Peyer's patch (tissue), 4 donors: ENCODE data around the gene C7orf33. TPM values are rescaled to one million over a fixed set of nuclear protein-coding genes. Genes with fewer than 3 reads are reported as not detected.

Source experiments
- DNase-seq, 3 donors: peaks; one replicate each; pipeline ENCODE4 v3.0.0-alpha.2; 2017 to 2019
- H3K27ac ChIP-seq, 4 donors: fragments of 200-600 bp; sonication (generic); one replicate each; pipeline ENCODE4 v1.5.1; 2016 to 2019
- H3K27me3 ChIP-seq, 2 donors: fragments of 200-600 bp; sonication (generic); one replicate each; pipeline ENCODE4 v1.5.1; 2019
- H3K36me3 ChIP-seq, 3 donors: fragments of 200-600 bp; sonication (generic); one replicate each; pipeline ENCODE4 v1.5.1; 2016 to 2019
- H3K4me1 ChIP-seq, 4 donors: fragments of 200-600 bp; sonication (generic); one replicate each; pipeline ENCODE4 v1.5.1; 2016 to 2019
- H3K4me3 ChIP-seq, 4 donors: fragments of 200-600 bp; sonication (generic); 1 replicate in 3 of 4; 2 replicates in 1 of 4; pipeline ENCODE4 v1.5.1; 2016 to 2019; ENCODE audit warnings: mild to moderate bottlenecking in 1 of 4
- H3K9me3 ChIP-seq, 4 donors: fragments of 200-600 bp; sonication (generic); one replicate each; pipeline ENCODE4 v1.5.1; 2016 to 2019; ENCODE audit warnings: mild to moderate bottlenecking in 1 of 4
- CTCF ChIP-seq, 6 experiments: fragments of 450-650 bp in 4 of 6; fragments of 200-600 bp in 2 of 6; sonication (generic) in 1 of 6; IDR thresholded peaks; one replicate each; pipeline ENCODE4 v1.5.1; 2017 to 2019; ENCODE audit warnings: antibody characterized with exemption in 6 of 6, mild to moderate bottlenecking in 3 of 6, moderate library complexity in 1 of 6
- POLR2A ChIP-seq, 2 donors: fragments of 450-650 bp; IDR thresholded peaks; one replicate each; pipeline ENCODE4 v1.5.1; 2017; ENCODE audit warnings: antibody characterized with exemption in 2 of 2, mild to moderate bottlenecking in 2 of 2, moderate library complexity in 2 of 2
- total RNA-seq, 4 donors: library from RNA; depleted of rRNA; stranded (reverse); fragments of >200 nt; gene quantifications; one replicate each; pipeline ENCODE4 v1.1.0, GENCODE V29; 2016

The C7orf33 gene
- total RNA-seq, 4 donors from 2014 or later, result not detected

GRCh38 chr7:148547951-148548350, 42.6 kb upstream of the C7orf33 start:
- no peaks in the 10 kb centered on the region for H3K4me1 ChIP-seq
- TF ChIP-seq POLR2A (IDR thresholded peaks at IDR 0.05) (no peak), CTCF (IDR thresholded peaks at IDR 0.05) (no peak)

GRCh38 chr7:148553979-148554378, 36.6 kb upstream of the C7orf33 start:
- Histone ChIP-seq H3K4me3 (no peak overlapping the region), H3K9me3 (no peaks in the 10 kb centered on the region), H3K36me3 (no peaks in the 10 kb centered on the region), H3K27ac (no peak overlapping the region), H3K4me1 (no peaks in the 10 kb centered on the region), H3K27me3 (no peaks in the 10 kb centered on the region)
- no peak for DNase-seq
- no peak for TF ChIP-seq POLR2A (IDR thresholded peaks at IDR 0.05)
- no peak for TF ChIP-seq CTCF (IDR thresholded peaks at IDR 0.05)

More at GRCh38 chr7:148547951-148548350, 42.6 kb upstream of the C7orf33 start:
- Histone ChIP-seq H3K27ac (no peak overlapping the region), H3K9me3 (no peaks in the 10 kb centered on the region), H3K36me3 (no peaks in the 10 kb centered on the region), H3K27me3 (no peaks in the 10 kb centered on the region), H3K4me3 (no peak overlapping the region)
- no peak for DNase-seq

GRCh38 chr7:148556892-148557291, 33.7 kb upstream of the C7orf33 start:
- H3K4me3 ChIP-seq, result no peak overlapping the region
- no peaks in the 10 kb centered on the region for H3K27me3 ChIP-seq
- no peaks in the 10 kb centered on the region for H3K36me3 ChIP-seq
- TF ChIP-seq POLR2A (IDR thresholded peaks at IDR 0.05) (no peak), CTCF (IDR thresholded peaks at IDR 0.05) (no peak)
- no peak overlapping the region for H3K27ac ChIP-seq
- no peak for DNase-seq
- no peaks in the 10 kb centered on the region for H3K9me3 ChIP-seq
- H3K4me1 ChIP-seq, result no peaks in the 10 kb centered on the region

- Histone ChIP-seq H3K9me3 (no peaks in the 10 kb centered on the region), H3K27ac (no peak overlapping the region), H3K4me3 (no peak overlapping the region), H3K4me1 (peaks cover 0 to 2% (median 0%) of the 10 kb centered on the region in 4 donors), H3K36me3 (no peaks in the 10 kb centered on the region), H3K27me3 (no peaks in the 10 kb centered on the region)
- no peak for TF ChIP-seq CTCF (IDR thresholded peaks at IDR 0.05)
- TF ChIP-seq POLR2A (IDR thresholded peaks at IDR 0.05), result no peak
- DNase-seq, result no peak
Observed at GRCh38 chr7:148558914-148559313, 31.7 kb upstream of the C7orf33 start.

- no peaks in the 10 kb centered on the region for H3K9me3 ChIP-seq
- H3K4me3 ChIP-seq, result no peak overlapping the region
- H3K27me3 ChIP-seq, result no peaks in the 10 kb centered on the region
- DNase-seq, result no peak
- no peak for TF ChIP-seq CTCF (IDR thresholded peaks at IDR 0.05)
- TF ChIP-seq POLR2A (IDR thresholded peaks at IDR 0.05), result no peak
- no peak overlapping the region for H3K27ac ChIP-seq
- peaks cover 0 to 7% (median 3%) of the 10 kb centered on the region in 4 donors for H3K4me1 ChIP-seq
- no peaks in the 10 kb centered on the region for H3K36me3 ChIP-seq
Observed at GRCh38 chr7:148561099-148561498, 29.5 kb upstream of the C7orf33 start.
